ENCODE measurements around the gene DOK3. TPM values are rescaled to one million over a fixed set of nuclear protein-coding genes. Genes with fewer than 3 reads are reported as not detected.

DOK3 gene
- total RNA-seq, 1 experiment from 2014 or later, result 16.4 TPM

- no CpG with 5 or more reads among the region's 15 CpGs for WGBS (ENCODE audit: extremely low coverage, insufficient read length, low lambda C conversion rate)
- no peak overlapping the region for H2AFZ ChIP-seq (ENCODE audit: low read length)
- no peak overlapping the region for H3K4ac ChIP-seq (ENCODE audit: low read depth, low read length)
- H2BK5ac ChIP-seq (ENCODE audit: insufficient read length, low read length), result no peak overlapping the region
- Mint-ChIP-seq H3K27ac (no peak overlapping the region), H3K9me3 (0 out of 5 replicates have a peak, but pooled peaks cover 0 to 3% of the 10 kb centered on the region in 2 experiments), H3K4me3 (no peak overlapping the region), H3K36me3 (ENCODE audit: insufficient read depth in 1 of 3, low read depth in 3 of 3) (peaks cover 44 to 71% (median 57%) of the 10 kb centered on the region in 3 experiments), H3K27me3 (ENCODE audit: low read depth) (peaks cover 3% of the 10 kb centered on the region; the same call in 1 of the 2 replicates), H3K4me1 (peaks cover 29 to 38% of the 10 kb centered on the region in 2 experiments)
- H2BK120ac ChIP-seq (ENCODE audit: low read depth, low read length, poor library complexity, severe bottlenecking), result no peak overlapping the region
- peaks cover 5% of the 10 kb centered on the region; the same call in 1 of the 2 replicates for H3K79me2 ChIP-seq (ENCODE audit: insufficient read depth, low read length)
- H3K23ac ChIP-seq (ENCODE audit: insufficient read length, low read depth, low read length), result no peak overlapping the region
- H3K9me3 ChIP-seq (ENCODE audit: control insufficient read depth, low read depth, low read length), result no peaks in the 10 kb centered on the region
- H3K56ac ChIP-seq (ENCODE audit: insufficient read length, low read depth, low read length), result no peak overlapping the region
- H2BK12ac ChIP-seq (ENCODE audit: insufficient read length, low read depth, low read length), result no peak overlapping the region
- H3K9ac ChIP-seq (ENCODE audit: extremely low read depth, insufficient read length, low read length), result no peak overlapping the region
- TF ChIP-seq, protein P1, sequence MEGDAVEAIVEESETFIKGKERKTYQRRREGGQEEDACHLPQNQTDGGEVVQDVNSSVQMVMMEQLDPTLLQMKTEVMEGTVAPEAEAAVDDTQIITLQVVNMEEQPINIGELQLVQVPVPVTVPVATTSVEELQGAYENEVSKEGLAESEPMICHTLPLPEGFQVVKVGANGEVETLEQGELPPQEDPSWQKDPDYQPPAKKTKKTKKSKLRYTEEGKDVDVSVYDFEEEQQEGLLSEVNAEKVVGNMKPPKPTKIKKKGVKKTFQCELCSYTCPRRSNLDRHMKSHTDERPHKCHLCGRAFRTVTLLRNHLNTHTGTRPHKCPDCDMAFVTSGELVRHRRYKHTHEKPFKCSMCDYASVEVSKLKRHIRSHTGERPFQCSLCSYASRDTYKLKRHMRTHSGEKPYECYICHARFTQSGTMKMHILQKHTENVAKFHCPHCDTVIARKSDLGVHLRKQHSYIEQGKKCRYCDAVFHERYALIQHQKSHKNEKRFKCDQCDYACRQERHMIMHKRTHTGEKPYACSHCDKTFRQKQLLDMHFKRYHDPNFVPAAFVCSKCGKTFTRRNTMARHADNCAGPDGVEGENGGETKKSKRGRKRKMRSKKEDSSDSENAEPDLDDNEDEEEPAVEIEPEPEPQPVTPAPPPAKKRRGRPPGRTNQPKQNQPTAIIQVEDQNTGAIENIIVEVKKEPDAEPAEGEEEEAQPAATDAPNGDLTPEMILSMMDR (conservative IDR thresholded peaks at IDR 0.05), result no peak
- no peak overlapping the region for H3T11ph ChIP-seq (ENCODE audit: low read length)
- no peak overlapping the region for H3K4me2 ChIP-seq (ENCODE audit: insufficient read depth, insufficient read length, low read length)
- H2AK5ac ChIP-seq (ENCODE audit: insufficient read length, low read length), result no peak overlapping the region
- H4K20me1 ChIP-seq (ENCODE audit: control insufficient read depth, insufficient read depth, insufficient read length), result no peaks in the 10 kb centered on the region
- H4K5ac ChIP-seq (ENCODE audit: insufficient read length, low read depth, low read length), result no peak overlapping the region
- H2BK15ac ChIP-seq (ENCODE audit: low read depth, low read length), result no peak overlapping the region
- H3K79me1 ChIP-seq (ENCODE audit: insufficient read depth, low read depth, low read length, poor library complexity, severe bottlenecking), result peaks cover 6% of the 10 kb centered on the region
- no peak overlapping the region for H4K91ac ChIP-seq (ENCODE audit: insufficient read length, low read depth, low read length)
- no peak overlapping the region for H3K18ac ChIP-seq (ENCODE audit: insufficient read length, low read depth, low read length)
- no peaks in the 10 kb centered on the region; the same call in 1 of the 2 replicates for H3K4me1 ChIP-seq (ENCODE audit: insufficient read depth, low read length)
- no peak overlapping the region for H3K14ac ChIP-seq (ENCODE audit: insufficient read depth, low read length)
- H3K27me3 ChIP-seq (ENCODE audit: insufficient read depth, low read length), result no peaks in the 10 kb centered on the region
- H3K27ac ChIP-seq (ENCODE audit: insufficient read length, low read depth, low read length), result no peak overlapping the region
- no peak overlapping the region for H4K8ac ChIP-seq (replicated peaks; ENCODE audit: insufficient read length, low read depth, low read length)
- DNase-seq, result no peak
- H2BK20ac ChIP-seq (ENCODE audit: low read depth, low read length, poor library complexity, severe bottlenecking), result no peak overlapping the region
- H3K23me2 ChIP-seq (ENCODE audit: insufficient read length, low read depth, low read length, poor library complexity, severe bottlenecking), result peaks cover 4% of the 10 kb centered on the region
Observed at GRCh38 chr5:177513500-177513899, 3.9 kb upstream of the DOK3 start.
